22Rv1 (cell line): ENCODE data around the gene KCNJ15.

Experiments
- H3K27ac ChIP-seq: fragments of 450-650 bp; 2 replicates; pipeline ENCODE4 v1.5.1; 2017
- CTCF ChIP-seq: fragments of 450-650 bp; IDR thresholded peaks from 2 replicates; pipeline ENCODE4 v1.5.1; 2017; ENCODE audit warnings: mild to moderate bottlenecking
- ZFX ChIP-seq: fragments of 450-650 bp; IDR thresholded peaks from 2 replicates; pipeline ENCODE4 v1.6.1; 2017; ENCODE audit warnings: antibody characterized with exemption, borderline replicate concordance

Gene KCNJ15

GRCh38 chr21:38293113-38293512, 36.3 kb downstream of the KCNJ15 start:
- TF ChIP-seq CTCF = no peak
- TF ChIP-seq ZFX = no peak
- H3K27ac ChIP-seq = no peak overlapping the region

GRCh38 chr21:38293765-38294164, 37.0 kb downstream of the KCNJ15 start:
- no peak for TF ChIP-seq ZFX
- no peak for TF ChIP-seq CTCF
- H3K27ac ChIP-seq = no peak overlapping the region

- TF ChIP-seq ZFX (no peak), CTCF (no peak)
- H3K27ac ChIP-seq = no peak overlapping the region
Measured at GRCh38 chr21:38294609-38295008, 37.8 kb downstream of the KCNJ15 start.

GRCh38 chr21:38295997-38296764, 39.4 kb downstream of the KCNJ15 start:
- TF ChIP-seq ZFX (no peak), CTCF (no peak)
- H3K27ac ChIP-seq = no peak overlapping the region

GRCh38 chr21:38297194-38297631, 40.4 kb downstream of the KCNJ15 start:
- TF ChIP-seq ZFX = no peak
- TF ChIP-seq CTCF = no peak
- H3K27ac ChIP-seq = no peak overlapping the region

GRCh38 chr21:38297871-38298270, 41.1 kb downstream of the KCNJ15 start:
- TF ChIP-seq CTCF = no peak
- no peak for TF ChIP-seq ZFX
- no peak overlapping the region for H3K27ac ChIP-seq

- no peak for TF ChIP-seq CTCF
- TF ChIP-seq ZFX = no peak
Measured at GRCh38 chr21:38298832-38299231, 42.0 kb downstream of the KCNJ15 start.

More at GRCh38 chr21:38298832-38299231, 42.0 kb downstream of the KCNJ15 start:
- H3K27ac ChIP-seq = no peak overlapping the region
